Measurements from ENCODE around the gene AQP9.

AQP9 gene

GRCh38 chr15:58141894-58142293 lies 3.7 kb downstream of the AQP9 start:
- no peak for DNase-seq

DNA sequence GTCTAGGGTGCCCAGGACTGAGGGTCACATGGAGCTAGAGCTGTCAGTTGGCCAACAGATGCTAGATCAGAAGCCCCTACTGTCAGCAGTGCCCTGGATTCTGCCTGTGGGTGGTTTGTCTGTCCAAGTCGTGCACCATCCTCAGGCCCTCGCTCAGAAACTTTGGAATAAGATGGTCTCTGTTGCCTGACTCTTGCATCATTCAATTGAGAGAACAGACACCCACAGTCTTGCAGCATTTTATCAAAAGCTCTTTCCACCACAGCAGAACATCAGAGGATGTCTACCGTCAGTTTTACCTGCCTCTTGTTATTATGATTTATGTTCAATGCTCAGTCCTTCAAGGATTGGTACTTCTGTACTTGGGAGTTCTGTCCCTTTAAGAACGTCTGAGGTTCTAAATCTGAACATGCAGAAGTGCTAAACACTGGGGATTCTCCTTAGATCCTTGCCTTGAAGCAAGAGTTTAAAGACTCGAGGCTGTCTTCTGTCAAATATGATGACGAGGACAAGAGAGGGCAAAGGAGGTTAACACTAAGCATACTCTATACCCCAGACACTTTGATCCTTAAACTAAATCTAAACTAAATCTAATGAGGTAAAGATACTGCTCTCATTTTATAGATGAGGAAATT lies 4.8 kb downstream of the AQP9 start:
- DNase-seq, result no peak

DNA sequence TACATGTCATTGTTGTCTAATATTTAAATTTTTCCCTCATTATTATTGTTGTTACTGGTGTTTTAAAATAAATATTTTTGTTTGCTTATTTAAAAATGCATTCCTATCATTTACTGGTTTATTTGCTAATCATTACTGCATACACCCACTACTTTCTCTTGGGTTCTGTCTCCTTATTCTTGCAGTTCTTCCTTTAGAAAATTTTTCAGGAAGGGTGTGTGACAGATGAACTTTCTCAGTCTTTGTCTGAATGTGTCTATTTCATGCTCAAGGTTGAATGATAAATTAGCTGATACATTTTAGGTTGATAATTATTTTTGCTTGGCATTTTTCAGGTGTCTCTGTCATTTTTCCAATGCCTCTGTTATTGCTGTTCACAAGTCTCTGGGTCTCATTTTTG lies 7.4 kb downstream of the AQP9 start:
- no peak for DNase-seq

GRCh38 chr15:58146211-58146610 lies 8.0 kb downstream of the AQP9 start:
- DNase-seq, result no peak

- no peak for DNase-seq
Observed at GRCh38 chr15:58146749-58147148, 8.6 kb downstream of the AQP9 start.

- no peak for DNase-seq
Observed at GRCh38 chr15:58147171-58147611, 9.0 kb downstream of the AQP9 start.

- DNase-seq, result no peak
Observed at GRCh38 chr15:58148120-58148519, 9.9 kb downstream of the AQP9 start.

- DNase-seq, result no peak
Observed at GRCh38 chr15:58148633-58149445, 10.7 kb downstream of the AQP9 start.

DNA sequence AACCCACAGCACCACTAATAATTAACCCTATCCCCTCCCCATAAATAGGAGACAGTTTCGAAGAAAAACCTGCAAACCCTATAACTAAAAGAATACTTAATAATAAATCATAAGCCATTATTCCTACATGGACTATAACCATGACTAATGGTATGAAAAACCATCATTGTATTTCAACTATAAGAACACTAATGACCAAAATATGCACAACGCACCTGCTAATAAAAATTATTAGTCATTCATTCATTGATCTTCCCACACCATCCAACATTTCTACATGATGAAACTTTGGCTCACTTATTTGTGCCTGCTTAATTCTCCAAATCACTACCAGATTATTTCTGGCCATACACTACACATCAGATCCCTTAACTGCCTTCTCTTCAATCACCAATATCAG lies 16.6 kb downstream of the AQP9 start:
- no peak for DNase-seq

DNA sequence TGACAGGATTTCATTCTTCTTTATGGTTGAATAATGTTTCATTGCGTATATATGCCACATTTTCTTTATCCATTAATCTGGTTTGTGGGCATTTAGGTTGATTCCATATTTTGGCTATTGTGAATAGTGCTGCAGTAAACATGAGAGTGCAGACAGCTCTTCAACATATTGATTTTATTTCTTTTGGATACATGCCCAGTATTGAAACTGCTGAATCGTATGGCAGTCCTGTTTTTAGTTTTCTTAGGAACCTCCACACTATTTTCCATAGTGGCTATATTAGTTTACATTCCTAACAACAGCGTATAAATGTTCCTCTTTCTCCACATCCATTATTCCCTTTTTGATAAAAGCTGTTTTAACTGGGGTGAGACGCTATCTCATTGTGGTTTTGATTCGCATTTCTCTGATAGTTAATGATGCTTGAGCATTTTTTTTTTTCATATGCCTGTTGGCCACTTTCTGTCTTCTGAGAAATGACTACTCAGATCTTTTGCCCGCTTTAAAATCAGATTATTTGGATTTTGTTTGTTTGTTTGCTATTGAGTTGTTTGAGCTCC lies 21.7 kb downstream of the AQP9 start:
- no peak for DNase-seq

GRCh38 chr15:58161436-58161930 lies 23.3 kb downstream of the AQP9 start:
- no peak for DNase-seq

GRCh38 chr15:58163985-58164384 lies 25.8 kb downstream of the AQP9 start:
- no peak for DNase-seq

DNA sequence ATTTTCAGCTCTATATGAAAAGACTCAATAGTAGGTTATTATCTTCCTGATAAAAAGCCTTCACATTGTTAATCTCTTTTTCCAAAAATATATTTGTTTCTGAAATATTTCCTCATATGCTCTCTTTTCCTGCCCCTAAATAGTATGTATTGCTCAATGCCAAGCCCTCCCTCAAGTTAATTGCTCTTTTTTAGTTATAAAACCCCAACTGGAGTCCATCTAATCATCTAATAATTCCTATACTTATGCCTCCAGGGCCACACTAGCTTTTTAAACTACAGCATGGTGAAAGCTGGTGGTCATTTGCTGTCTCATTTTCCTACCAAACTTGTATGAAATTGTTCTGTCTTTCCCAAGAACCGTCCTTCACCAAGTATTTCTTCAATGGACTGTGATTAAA lies 26.7 kb downstream of the AQP9 start:
- DNase-seq, result no peak

DNA sequence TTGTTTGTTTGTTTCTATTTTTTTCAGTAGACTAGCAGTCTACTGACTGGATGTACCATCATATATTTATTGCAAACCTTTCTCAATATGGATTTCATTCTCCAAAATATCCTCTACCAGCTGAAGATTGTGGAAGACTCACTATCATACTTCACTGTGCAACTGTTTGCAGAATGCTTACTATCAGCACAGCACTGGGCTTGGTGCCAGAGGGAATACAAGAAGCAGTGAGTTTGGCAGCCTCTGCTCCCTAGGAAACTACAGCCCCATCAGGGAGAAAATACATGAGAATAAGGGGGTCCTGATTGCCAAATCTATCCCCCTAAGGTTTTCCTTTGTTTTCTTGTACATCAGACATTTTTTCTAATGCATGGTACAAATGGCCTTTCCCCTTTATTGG lies 27.5 kb downstream of the AQP9 start:
- no peak for DNase-seq

DNA sequence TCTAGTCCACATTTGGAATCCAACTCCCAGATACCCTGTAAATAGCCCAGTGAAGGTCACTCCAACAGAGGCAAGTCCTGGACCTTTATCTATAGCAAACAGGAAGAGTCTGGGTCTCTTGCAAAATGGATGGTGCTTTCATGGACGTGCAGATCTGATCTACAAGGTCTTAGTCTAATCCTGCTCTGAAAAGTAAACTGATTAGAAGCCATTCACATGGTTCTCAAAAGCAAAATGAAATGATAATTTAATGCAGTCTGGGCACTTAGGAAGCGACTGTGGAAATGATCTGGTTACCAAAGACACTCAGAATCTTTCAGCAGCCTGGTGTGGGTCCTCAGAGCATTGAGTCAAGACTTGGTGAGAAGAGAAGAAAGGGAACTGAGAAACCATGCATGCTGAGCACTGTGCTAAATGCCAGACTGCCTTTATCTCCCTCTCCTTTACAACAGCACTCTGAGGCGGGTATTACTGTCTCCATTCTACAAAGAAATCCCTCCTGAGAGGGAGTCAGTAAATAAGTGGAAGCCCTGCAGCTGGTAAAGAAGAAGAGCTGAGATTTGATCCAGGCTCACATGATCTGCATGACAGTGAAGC lies 29.0 kb downstream of the AQP9 start:
- no peak for DNase-seq

DNA sequence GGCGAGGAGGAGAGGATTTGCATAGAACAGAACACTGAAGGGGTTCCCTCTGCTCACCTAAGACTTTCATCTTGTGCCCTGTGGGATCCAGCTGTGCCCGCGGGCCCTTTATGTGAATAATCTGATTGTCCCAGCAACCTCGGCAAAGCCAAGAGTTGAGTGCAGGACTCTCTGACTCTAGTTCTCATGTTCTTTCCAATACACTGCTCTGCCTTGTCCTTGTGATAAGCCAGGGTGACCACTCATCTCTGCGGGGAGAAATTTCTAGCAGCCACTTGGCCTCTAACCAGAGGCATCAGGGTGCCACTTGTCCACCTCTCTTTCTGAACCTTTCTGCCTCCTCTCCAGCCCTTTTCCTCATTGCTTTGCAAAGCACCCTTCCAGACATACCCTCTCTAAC lies 31.8 kb downstream of the AQP9 start:
- no peak for DNase-seq

DNA sequence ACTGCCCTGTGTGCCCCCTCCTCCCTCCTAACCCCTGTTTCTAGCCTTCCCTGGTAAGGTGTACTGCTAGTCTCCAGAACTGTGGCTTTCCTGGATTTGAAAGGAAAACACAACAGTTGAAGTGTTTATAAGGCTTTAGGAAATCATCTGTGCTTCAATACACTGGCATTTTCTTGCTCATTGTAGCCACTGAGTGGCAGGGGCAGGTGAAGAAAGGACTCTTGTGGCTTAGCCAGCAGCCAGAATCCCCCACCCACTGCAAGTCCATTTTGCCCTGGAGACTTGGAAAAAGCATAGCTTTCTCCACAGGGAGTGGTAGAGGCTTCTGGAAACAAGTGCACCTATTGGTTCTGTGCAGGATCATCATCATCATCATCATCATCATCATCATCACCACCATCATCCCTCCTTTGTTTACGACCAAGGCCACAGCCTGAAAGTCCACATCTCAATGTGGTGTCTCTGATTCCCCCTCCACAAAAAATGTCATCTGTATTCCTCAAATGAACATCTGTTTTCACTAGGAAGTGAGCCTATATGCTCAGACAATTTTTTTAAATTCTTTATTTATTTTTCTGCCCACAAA lies 33.4 kb downstream of the AQP9 start:
- DNase-seq, result no peak

DNA sequence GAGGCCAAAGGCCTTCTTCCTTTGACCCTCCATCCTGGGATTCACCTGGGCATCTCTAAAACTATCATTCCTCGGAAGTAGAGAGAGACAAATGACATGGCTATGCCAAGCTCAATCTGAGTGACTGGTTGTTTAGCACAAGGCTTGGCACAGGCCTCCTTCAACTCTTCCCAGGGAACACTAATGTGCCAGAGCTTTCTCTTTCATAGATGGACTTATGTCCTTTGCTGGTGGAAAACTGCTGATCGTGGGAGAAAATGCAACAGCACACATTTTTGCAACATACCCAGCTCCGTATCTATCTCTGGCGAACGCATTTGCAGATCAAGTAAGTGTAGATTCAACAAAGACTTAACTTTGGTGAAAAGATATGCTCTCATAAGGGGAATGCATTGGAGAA lies 36.5 kb downstream of the AQP9 start:
- DNase-seq, result no peak

- DNase-seq, result no peak
Observed at GRCh38 chr15:58175955-58176354, 37.8 kb downstream of the AQP9 start.

GRCh38 chr15:58178668-58179067 lies 40.5 kb downstream of the AQP9 start:
- DNase-seq, result no peak

GRCh38 chr15:58179206-58179605 lies 41.0 kb downstream of the AQP9 start:
- no peak for DNase-seq

- peak; percentile 30 for DNase-seq
Observed at GRCh38 chr15:58179741-58180381, 41.7 kb downstream of the AQP9 start.
